ENCODE data around the gene CSTF3. TPM values are rescaled to one million over a fixed set of nuclear protein-coding genes. Genes with fewer than 3 reads are reported as not detected.

Gene CSTF3
- 14.5 and 31.4 TPM in 2 replicates for total RNA-seq (2012; rRNA removed)
- 18.0 and 23.4 TPM in 2 replicates for polyA plus RNA-seq (2012; rRNA removed)
- 3.8 and 8.9 TPM in 2 replicates for polyA plus RNA-seq (2012; cell fraction: cytosol; rRNA removed)
- 5.1 and 40.1 TPM in 2 replicates for polyA plus RNA-seq (2012; cell fraction: nucleus; rRNA removed; ENCODE audit: low replicate concordance)
- percentile 87 among the genes with signal in this experiment for Bru-seq, nascent RNA
- BruChase-seq, experiment 1, labeled RNA remaining after a 6-hour chase, result percentile 84 among the genes with signal in this experiment
- percentile 91 among the genes with signal in this experiment for BruChase-seq, experiment 2, labeled RNA remaining after a 2-hour chase
- long read RNA-seq, transcript CSTF3-201 (21 exons, 2,797 nt), result major isoform, 24 of 36 reads
- long read RNA-seq, partial matches to known transcripts, result 2 of 36 reads
- long read RNA-seq, other reads (novel, unspliced or antisense), result 6 of 36 reads

- intact Hi-C loops (cut with micrococcal nuclease) (no loop called here), dilution Hi-C loops (cut with HindIII; ENCODE audit: low sequenced_read_pairs, unreplicated experiment) (no loop called here), in situ Hi-C loops (cut with MboI; ENCODE audit: low sequenced_read_pairs) (no loop called here)
- Histone ChIP-seq H3K4me1 (ENCODE audit: control insufficient read depth, insufficient read depth, low read length) (peaks cover 4% of the 10 kb centered on the region), H3K9me1 (ENCODE audit: insufficient read depth, low read length) (0 out of 2 replicates have a peak, but pooled peaks cover 3% of the 10 kb centered on the region), H2BK5ac (ENCODE audit: low read depth, low read length, poor library complexity, severe bottlenecking) (peak within 1 kb of the TSS; percentile 69), H2AFZ (replicated peaks; ENCODE audit: low read length, poor library complexity) (peak within 1 kb of the TSS; percentile 91), H3K4me3 (ENCODE audit: insufficient read depth, low read depth, low read length) (peak within 1 kb of the TSS; percentile 59), H2AK9ac (replicated peaks; ENCODE audit: low read depth, low read length, poor library complexity) (peak within 1 kb of the TSS; percentile 95), H3K79me1 (ENCODE audit: low read depth in 1 of 2, low read length in 2 of 2) (peaks cover 6 to 17% of the 10 kb centered on the region in 2 experiments; a peak in 3 of 4 replicates), H3K4me2 (ENCODE audit: low read depth, low read length) (peak within 1 kb of the TSS; percentile 100), H2BK20ac (ENCODE audit: low read depth, low read length) (peak within 1 kb of the TSS; percentile 68), H2BK15ac (ENCODE audit: low read depth, low read length) (peak within 1 kb of the TSS; percentile 90; the same call in 2 of the 3 replicates), H3K23ac (ENCODE audit: low read depth, low read length) (peak within 1 kb of the TSS; percentile 91), H3K14ac (replicated peaks; ENCODE audit: low read depth, low read length) (peak within 1 kb of the TSS; percentile 98), H3K9ac (ENCODE audit: low read depth, low read length) (peak within 1 kb of the TSS; percentile 69), H3K56ac (ENCODE audit: extremely low read depth, insufficient read depth, low read length) (peak within 1 kb of the TSS; percentile 96), H3K36me3 (ENCODE audit: control insufficient read depth, insufficient read depth, low read length) (no peaks in the 10 kb centered on the region), H4K8ac (ENCODE audit: low read depth in 2 of 2, low read length in 2 of 2) (peak within 1 kb of the TSS; percentile 91 to 92), H3K9me3 (ENCODE audit: control insufficient read depth, insufficient read depth, low read length) (no peaks in the 10 kb centered on the region), H4K20me1 (ENCODE audit: insufficient read depth, low read length) (peaks cover 30% of the 10 kb centered on the region), H4K5ac (ENCODE audit: low read depth, low read length) (peak within 1 kb of the TSS; percentile 67), H4K91ac (ENCODE audit: insufficient read depth, low read depth, low read length) (peak within 1 kb of the TSS; percentile 80), H3K4ac (ENCODE audit: low read depth, low read length) (peak within 1 kb of the TSS; percentile 97), H2AK5ac (ENCODE audit: low read depth, low read length) (peak within 1 kb of the TSS; percentile 98), H2BK120ac (ENCODE audit: low read depth, low read length) (peak within 1 kb of the TSS; percentile 79), H3K18ac (ENCODE audit: low read depth, low read length) (peak within 1 kb of the TSS; percentile 12; the same call in 1 of the 2 replicates), H3K27ac (ENCODE audit: insufficient read depth, low read length) (peak within 1 kb of the TSS; percentile 69), H3K27me3 (ENCODE audit: control insufficient read depth, insufficient read depth, low read length) (no peaks in the 10 kb centered on the region)
- ChIA-PET CTCF (interaction anchor here (1.0 kb wide), 1 partner anchor 193 kb away, joined by 3 read pairs; no protein-coding TSS in a partner anchor), POLR2A (ENCODE audit: unreplicated experiment) (no interaction called here)
- DNase-seq, result peak; percentile 98
- ATAC-seq (ENCODE audit: low read depth), result peak; percentile 97
- BruUV-seq (replicated peaks), result no TSS peak
- 1% methylated on average over 17 of the region's 40 CpGs; no CpG with 5 or more reads in 1 of the 2 experiments for WGBS, 2 experiments (ENCODE audit: extremely low coverage in 2 of 2, insufficient read length in 1 of 2)
- TF ChIP-seq ELK1 (IDR thresholded peaks at IDR 0.05; ENCODE audit: borderline replicate concordance, low read depth, low read length) (no peak), POLR2A (IDR thresholded peaks at IDR 0.05; ENCODE audit: low read depth, low read length) (peak; percentile 90), NFE2L2 (IDR thresholded peaks at IDR 0.05; ENCODE audit: low read depth, low read length) (no peak), FOS (IDR thresholded peaks at IDR 0.05; ENCODE audit: low read depth, low read length) (no peak), RCOR1 (IDR thresholded peaks at IDR 0.05; ENCODE audit: insufficient replicate concordance, low read length) (no peak), BHLHE40 (IDR thresholded peaks at IDR 0.05; ENCODE audit: low read depth, low read length) (peak; percentile 30), SMC3 (IDR thresholded peaks at IDR 0.05; ENCODE audit: low read depth, low read length) (no peak), MAZ (IDR thresholded peaks at IDR 0.05; ENCODE audit: borderline replicate concordance, low read depth, low read length) (peak; percentile 39; the same call in 1 of the 2 replicates), CHD1 (IDR thresholded peaks at IDR 0.05; ENCODE audit: low read depth, low read length) (0 out of 2 replicates have a peak, but pooled peaks have one; percentile 72), CEBPB (IDR thresholded peaks at IDR 0.05; ENCODE audit: low read depth, low read length) (no peak), CTCF (conservative IDR thresholded peaks at IDR 0.05; ENCODE audit: low read depth, low read length) (peak; percentile 42; the same call in 1 of the 2 replicates), RFX5 (IDR thresholded peaks at IDR 0.05; ENCODE audit: low read depth, low read length) (no peak)
Observed at GRCh38 chr11:33161120-33162005, at the start of gene CSTF3. TSS of gene CSTF3 (minus strand) at chr11:33161480. CDS start at chr11:33161325, 155 bp downstream.
